ENCODE results near the gene CDKAL1. TPM values are rescaled to one million over a fixed set of nuclear protein-coding genes. Genes with fewer than 3 reads are reported as not detected.

Gene CDKAL1
- total RNA-seq, 1 experiment from 2014 or later = 11.8 TPM

DNA sequence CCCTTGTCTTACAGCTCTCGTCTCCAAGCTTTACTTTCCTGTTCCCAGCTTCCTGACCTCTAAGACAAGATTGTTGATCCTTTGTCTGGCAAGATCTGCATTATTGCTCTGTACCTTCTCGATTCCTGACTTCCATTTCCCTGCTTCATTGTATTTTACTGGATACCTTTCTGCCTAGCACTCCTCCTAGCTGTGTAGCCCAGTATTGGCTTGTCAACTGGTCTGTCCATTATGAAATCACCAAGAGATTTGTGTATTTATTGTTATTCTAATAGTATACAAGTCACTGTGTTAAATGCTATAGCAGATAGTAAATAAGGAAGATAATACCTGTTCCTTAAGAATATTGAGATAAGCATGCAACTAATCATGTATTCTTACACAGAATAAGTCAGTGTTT is 305.4 kb downstream of the CDKAL1 start:
- no peaks in the 10 kb centered on the region for H3K36me3 Mint-ChIP-seq (ENCODE audit: insufficient read depth, unreplicated experiment)
- ChIA-PET CTCF (interaction anchor here (0.7 kb wide), 1 partner anchor 25 kb away, joined by 3 read pairs; no protein-coding TSS in a partner anchor), POLR2A (interaction anchor here (1.1 kb wide), 1 partner anchor 11 kb away, joined by 4 read pairs; no protein-coding TSS in a partner anchor)
- H3K4me1 Mint-ChIP-seq (ENCODE audit: insufficient read depth, unreplicated experiment) = peaks cover 10% of the 10 kb centered on the region
- intact Hi-C loops (cut with micrococcal nuclease) = no loop called here
- TF ChIP-seq, protein P1, sequence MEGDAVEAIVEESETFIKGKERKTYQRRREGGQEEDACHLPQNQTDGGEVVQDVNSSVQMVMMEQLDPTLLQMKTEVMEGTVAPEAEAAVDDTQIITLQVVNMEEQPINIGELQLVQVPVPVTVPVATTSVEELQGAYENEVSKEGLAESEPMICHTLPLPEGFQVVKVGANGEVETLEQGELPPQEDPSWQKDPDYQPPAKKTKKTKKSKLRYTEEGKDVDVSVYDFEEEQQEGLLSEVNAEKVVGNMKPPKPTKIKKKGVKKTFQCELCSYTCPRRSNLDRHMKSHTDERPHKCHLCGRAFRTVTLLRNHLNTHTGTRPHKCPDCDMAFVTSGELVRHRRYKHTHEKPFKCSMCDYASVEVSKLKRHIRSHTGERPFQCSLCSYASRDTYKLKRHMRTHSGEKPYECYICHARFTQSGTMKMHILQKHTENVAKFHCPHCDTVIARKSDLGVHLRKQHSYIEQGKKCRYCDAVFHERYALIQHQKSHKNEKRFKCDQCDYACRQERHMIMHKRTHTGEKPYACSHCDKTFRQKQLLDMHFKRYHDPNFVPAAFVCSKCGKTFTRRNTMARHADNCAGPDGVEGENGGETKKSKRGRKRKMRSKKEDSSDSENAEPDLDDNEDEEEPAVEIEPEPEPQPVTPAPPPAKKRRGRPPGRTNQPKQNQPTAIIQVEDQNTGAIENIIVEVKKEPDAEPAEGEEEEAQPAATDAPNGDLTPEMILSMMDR (IDR thresholded peaks at IDR 0.05; ENCODE audit: unreplicated experiment) = no peak
- no peaks in the 10 kb centered on the region for H3K9me3 Mint-ChIP-seq (ENCODE audit: unreplicated experiment)
- BruUV-seq (replicated peaks) = no TSS peak
- no peaks in the 10 kb centered on the region for H3K27me3 Mint-ChIP-seq (ENCODE audit: insufficient read depth, unreplicated experiment)
- no peak overlapping the region for H3K27ac Mint-ChIP-seq (ENCODE audit: low read depth, unreplicated experiment)
- peak; percentile 4 for DNase-seq (ENCODE audit: unreplicated experiment)
- H3K4me3 Mint-ChIP-seq (ENCODE audit: unreplicated experiment) = no peak overlapping the region

DNA sequence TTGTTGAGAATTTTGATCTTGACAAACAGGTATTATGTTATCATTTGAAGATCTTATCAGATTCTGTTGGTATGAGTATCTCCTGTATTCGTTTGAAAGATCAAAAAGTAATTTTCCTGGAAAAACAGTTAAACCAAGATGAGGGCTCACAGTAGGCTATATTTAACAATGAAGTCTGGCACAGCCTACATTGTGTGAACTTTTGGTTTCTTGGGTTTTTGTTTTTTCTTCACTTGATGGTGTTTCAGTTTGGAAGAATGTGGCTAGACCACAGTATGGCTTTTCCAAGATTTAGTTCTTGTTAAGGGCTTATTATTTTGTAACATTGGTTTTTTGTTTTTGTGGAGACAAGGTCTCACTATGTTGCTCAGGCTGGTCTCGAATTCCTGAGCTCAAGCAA is 306.4 kb downstream of the CDKAL1 start:
- POLR2A ChIA-PET = interaction anchor here (1.1 kb wide), 1 partner anchor 10 kb away, joined by 4 read pairs; no protein-coding TSS in a partner anchor
- H3K27me3 Mint-ChIP-seq (ENCODE audit: insufficient read depth, unreplicated experiment) = no peaks in the 10 kb centered on the region
- peaks cover under 1% of the 10 kb centered on the region for H3K4me1 Mint-ChIP-seq (ENCODE audit: insufficient read depth, unreplicated experiment)
- CTCF ChIA-PET = interaction anchor here (0.6 kb wide), 1 partner anchor 273 kb away, joined by 3 read pairs; no protein-coding TSS in a partner anchor
- no TSS peak for BruUV-seq (replicated peaks)
- intact Hi-C loops (cut with micrococcal nuclease) = no loop called here
- no peaks in the 10 kb centered on the region for H3K9me3 Mint-ChIP-seq (ENCODE audit: unreplicated experiment)
- no peaks in the 10 kb centered on the region for H3K36me3 Mint-ChIP-seq (ENCODE audit: insufficient read depth, unreplicated experiment)
- H3K27ac Mint-ChIP-seq (ENCODE audit: low read depth, unreplicated experiment) = no peak overlapping the region
- TF ChIP-seq, protein P1 (IDR thresholded peaks at IDR 0.05; ENCODE audit: unreplicated experiment) = no peak
- no peak for DNase-seq (ENCODE audit: unreplicated experiment)
- H3K4me3 Mint-ChIP-seq (ENCODE audit: unreplicated experiment) = no peak overlapping the region

GRCh38 chr6:20841806-20842205 is 307.5 kb downstream of the CDKAL1 start:
- Mint-ChIP-seq H3K9me3 (ENCODE audit: unreplicated experiment) (no peaks in the 10 kb centered on the region), H3K27me3 (ENCODE audit: insufficient read depth, unreplicated experiment) (no peaks in the 10 kb centered on the region), H3K4me3 (ENCODE audit: unreplicated experiment) (no peak overlapping the region), H3K36me3 (ENCODE audit: insufficient read depth, unreplicated experiment) (no peaks in the 10 kb centered on the region), H3K4me1 (ENCODE audit: insufficient read depth, unreplicated experiment) (no peaks in the 10 kb centered on the region), H3K27ac (ENCODE audit: low read depth, unreplicated experiment) (no peak overlapping the region)
- ChIA-PET CTCF (no interaction called here), POLR2A (interaction anchor here (0.7 kb wide), 1 partner anchor 20 kb away, joined by 3 read pairs; no protein-coding TSS in a partner anchor)
- TF ChIP-seq, protein P1 (IDR thresholded peaks at IDR 0.05; ENCODE audit: unreplicated experiment) = no peak
- no TSS peak for BruUV-seq (replicated peaks)
- no peak for DNase-seq (ENCODE audit: unreplicated experiment)
- intact Hi-C loops (cut with micrococcal nuclease) = no loop called here

GRCh38 chr6:20845592-20845991 is 311.3 kb downstream of the CDKAL1 start:
- intact Hi-C loops (cut with micrococcal nuclease) = no loop called here
- Mint-ChIP-seq H3K9me3 (ENCODE audit: unreplicated experiment) (no peaks in the 10 kb centered on the region), H3K4me1 (ENCODE audit: insufficient read depth, unreplicated experiment) (no peaks in the 10 kb centered on the region), H3K4me3 (ENCODE audit: unreplicated experiment) (no peak overlapping the region), H3K27me3 (ENCODE audit: insufficient read depth, unreplicated experiment) (no peaks in the 10 kb centered on the region), H3K36me3 (ENCODE audit: insufficient read depth, unreplicated experiment) (no peaks in the 10 kb centered on the region), H3K27ac (ENCODE audit: low read depth, unreplicated experiment) (no peak overlapping the region)
- TF ChIP-seq, protein P1 (IDR thresholded peaks at IDR 0.05; ENCODE audit: unreplicated experiment) = no peak
- DNase-seq (ENCODE audit: unreplicated experiment) = no peak
- BruUV-seq (replicated peaks) = no TSS peak
- ChIA-PET POLR2A (no interaction called here), CTCF (no interaction called here)
